ENCODE measurements around the gene FLNC. TPM values are rescaled to one million over a fixed set of nuclear protein-coding genes. Genes with fewer than 3 reads are reported as not detected.

Gene FLNC
- total RNA-seq, 2 experiments from 2014 or later: 0.02 TPM

- ChIA-PET CTCF (interaction anchor here (1.4 to 3.8 kb wide), 4 partner anchors 13 to 40 kb away, joined by 5 to 18 read pairs (median 10); partner anchors contain the start of gene ATP6V1F), POLR2A (no interaction called here)
Measured at GRCh38 chr7:128882134-128882533, 51.9 kb downstream of the FLNC start.

GRCh38 chr7:128883622-128884448 is 53.6 kb downstream of the FLNC start:
- POLR2A ChIA-PET: no interaction called here
- CTCF ChIA-PET: interaction anchor here (0.5 to 2.1 kb wide), 19 partner anchors 9 to 1148 kb away, joined by 3 to 18 read pairs (median 4); partner anchors contain the start of gene ATP6V1F

- POLR2A ChIA-PET: no interaction called here
Measured at GRCh38 chr7:128884561-128885369, 54.6 kb downstream of the FLNC start.

GRCh38 chr7:128885370-128886187 is 55.4 kb downstream of the FLNC start:
- POLR2A ChIA-PET: no interaction called here
- CTCF ChIA-PET: interaction anchor here (0.6 kb wide), 1 partner anchor 201 kb away, joined by 3 read pairs; no protein-coding TSS in a partner anchor

More at GRCh38 chr7:128884561-128885369, 54.6 kb downstream of the FLNC start:
- CTCF ChIA-PET: interaction anchor here (1.4 to 1.8 kb wide), 6 partner anchors 21 to 206 kb away, joined by 3 to 16 read pairs (median 4); partner anchors contain the start of gene ATP6V1F

GRCh38 chr7:128886391-128887168 is 56.4 kb downstream of the FLNC start:
- ChIA-PET CTCF (interaction anchor here (0.6 to 0.8 kb wide), 2 partner anchors 25 to 200 kb away, joined by 3 read pairs; no protein-coding TSS in a partner anchor), POLR2A (no interaction called here)

GRCh38 chr7:128887169-128888038 is 57.2 kb downstream of the FLNC start:
- ChIA-PET CTCF (interaction anchor here (0.8 kb wide), 1 partner anchor 24 kb away, joined by 3 read pairs; no protein-coding TSS in a partner anchor), POLR2A (no interaction called here)

GRCh38 chr7:128888039-128888755 is 58.0 kb downstream of the FLNC start:
- POLR2A ChIA-PET: interaction anchor here (0.6 kb wide), 1 partner anchor 97 kb away, joined by 5 read pairs; no protein-coding TSS in a partner anchor
- CTCF ChIA-PET: interaction anchor here (0.5 to 0.6 kb wide), 2 partner anchors 13 to 679 kb away, joined by 3 read pairs; no protein-coding TSS in a partner anchor

GRCh38 chr7:128888756-128889095 is 58.5 kb downstream of the FLNC start:
- ChIA-PET POLR2A (interaction anchor here (0.6 kb wide), 1 partner anchor 98 kb away, joined by 5 read pairs; no protein-coding TSS in a partner anchor), CTCF (interaction anchor here (0.5 kb wide), 1 partner anchor 679 kb away, joined by 3 read pairs; no protein-coding TSS in a partner anchor)

GRCh38 chr7:128889121-128889520 is 58.9 kb downstream of the FLNC start:
- POLR2A ChIA-PET: interaction anchor here (0.6 kb wide), 1 partner anchor 98 kb away, joined by 5 read pairs; no protein-coding TSS in a partner anchor
- CTCF ChIA-PET: interaction anchor here (0.5 to 0.6 kb wide), 2 partner anchors 398 to 679 kb away, joined by 3 to 4 read pairs; no protein-coding TSS in a partner anchor

GRCh38 chr7:128890306-128891109 is 60.3 kb downstream of the FLNC start:
- ChIA-PET POLR2A (no interaction called here), CTCF (interaction anchor here (0.7 to 0.8 kb wide), 2 partner anchors 12 to 116 kb away, joined by 3 to 4 read pairs; no protein-coding TSS in a partner anchor)

GRCh38 chr7:128891110-128891941 is 61.1 kb downstream of the FLNC start:
- POLR2A ChIA-PET: no interaction called here

GRCh38 chr7:128891942-128892269 is 61.7 kb downstream of the FLNC start:
- ChIA-PET CTCF (no interaction called here), POLR2A (no interaction called here)

More at GRCh38 chr7:128891110-128891941, 61.1 kb downstream of the FLNC start:
- CTCF ChIA-PET: no interaction called here

GRCh38 chr7:128892521-128893250 is 62.5 kb downstream of the FLNC start:
- ChIA-PET CTCF (no interaction called here), POLR2A (no interaction called here)

GRCh38 chr7:128893251-128894100 is 63.3 kb downstream of the FLNC start:
- CTCF ChIA-PET: no interaction called here
- POLR2A ChIA-PET: no interaction called here
